Measurements from ENCODE around the gene SLC22A14. TPM values are rescaled to one million over a fixed set of nuclear protein-coding genes. Genes with fewer than 3 reads are reported as not detected.

Gene SLC22A14
- total RNA-seq, 1 experiment from 2014 or later, result not detected

DNA sequence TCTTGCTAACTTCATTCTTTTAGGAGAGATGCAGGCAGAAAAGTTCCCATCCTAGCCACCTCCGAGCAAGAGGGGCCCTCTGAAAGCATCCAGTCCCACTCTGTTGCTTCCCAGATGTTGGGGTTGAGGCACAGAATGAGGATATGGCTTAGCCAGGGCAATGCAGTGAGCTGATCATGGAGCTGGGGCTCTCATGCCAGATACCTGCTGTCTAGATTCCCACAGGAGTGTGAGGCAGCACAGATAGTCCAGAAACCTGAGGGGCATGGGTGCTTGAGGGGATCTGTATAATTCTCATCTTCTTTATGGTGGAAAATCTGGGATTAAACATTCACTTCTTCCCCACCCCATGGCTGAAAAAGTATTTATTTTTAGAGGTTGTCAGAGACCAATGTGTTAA lies 15.3 kb upstream of the SLC22A14 start:
- Mint-ChIP-seq H3K4me3 (no peak overlapping the region), H3K9me3 (no peaks in the 10 kb centered on the region), H3K27me3 (ENCODE audit: low read depth) (no peaks in the 10 kb centered on the region), H3K36me3 (ENCODE audit: insufficient read depth in 1 of 3, low read depth in 3 of 3) (no peaks in the 10 kb centered on the region), H3K27ac (no peak overlapping the region), H3K4me1 (peaks cover 20 to 27% of the 10 kb centered on the region in 2 experiments)
- no peak overlapping the region for H2AFZ ChIP-seq (ENCODE audit: low read length)
- H2BK12ac ChIP-seq (ENCODE audit: insufficient read length, low read depth, low read length), result no peak overlapping the region
- no peak overlapping the region for H4K5ac ChIP-seq (ENCODE audit: insufficient read length, low read depth, low read length)
- no peak overlapping the region for H3K23ac ChIP-seq (ENCODE audit: insufficient read length, low read depth, low read length)
- no peaks in the 10 kb centered on the region for H3K27me3 ChIP-seq (ENCODE audit: insufficient read depth, low read length)
- DNase-seq, result no peak
- no peak overlapping the region for H3K14ac ChIP-seq (ENCODE audit: insufficient read depth, low read length)
- H4K20me1 ChIP-seq (ENCODE audit: control insufficient read depth, insufficient read depth, insufficient read length), result peaks cover 3% of the 10 kb centered on the region
- no peak overlapping the region for H2AK5ac ChIP-seq (ENCODE audit: insufficient read length, low read length)
- no peak overlapping the region for H3K56ac ChIP-seq (ENCODE audit: insufficient read length, low read depth, low read length)
- no CpG with 5 or more reads among the region's 1 CpG for WGBS (ENCODE audit: extremely low coverage, insufficient read length, low lambda C conversion rate)
- H2BK20ac ChIP-seq (ENCODE audit: low read depth, low read length, poor library complexity, severe bottlenecking), result no peak overlapping the region
- no peak overlapping the region for H3K9ac ChIP-seq (ENCODE audit: extremely low read depth, insufficient read length, low read length)
- H2BK5ac ChIP-seq (ENCODE audit: insufficient read length, low read length), result no peak overlapping the region
- TF ChIP-seq, protein P1, sequence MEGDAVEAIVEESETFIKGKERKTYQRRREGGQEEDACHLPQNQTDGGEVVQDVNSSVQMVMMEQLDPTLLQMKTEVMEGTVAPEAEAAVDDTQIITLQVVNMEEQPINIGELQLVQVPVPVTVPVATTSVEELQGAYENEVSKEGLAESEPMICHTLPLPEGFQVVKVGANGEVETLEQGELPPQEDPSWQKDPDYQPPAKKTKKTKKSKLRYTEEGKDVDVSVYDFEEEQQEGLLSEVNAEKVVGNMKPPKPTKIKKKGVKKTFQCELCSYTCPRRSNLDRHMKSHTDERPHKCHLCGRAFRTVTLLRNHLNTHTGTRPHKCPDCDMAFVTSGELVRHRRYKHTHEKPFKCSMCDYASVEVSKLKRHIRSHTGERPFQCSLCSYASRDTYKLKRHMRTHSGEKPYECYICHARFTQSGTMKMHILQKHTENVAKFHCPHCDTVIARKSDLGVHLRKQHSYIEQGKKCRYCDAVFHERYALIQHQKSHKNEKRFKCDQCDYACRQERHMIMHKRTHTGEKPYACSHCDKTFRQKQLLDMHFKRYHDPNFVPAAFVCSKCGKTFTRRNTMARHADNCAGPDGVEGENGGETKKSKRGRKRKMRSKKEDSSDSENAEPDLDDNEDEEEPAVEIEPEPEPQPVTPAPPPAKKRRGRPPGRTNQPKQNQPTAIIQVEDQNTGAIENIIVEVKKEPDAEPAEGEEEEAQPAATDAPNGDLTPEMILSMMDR (conservative IDR thresholded peaks at IDR 0.05), result no peak
- H3K27ac ChIP-seq (ENCODE audit: insufficient read length, low read depth, low read length), result no peak overlapping the region
- H4K8ac ChIP-seq (replicated peaks; ENCODE audit: insufficient read length, low read depth, low read length), result no peak overlapping the region
- H3K4me2 ChIP-seq (ENCODE audit: insufficient read depth, insufficient read length, low read length), result no peak overlapping the region
- H3K23me2 ChIP-seq (ENCODE audit: insufficient read length, low read depth, low read length, poor library complexity, severe bottlenecking), result no peaks in the 10 kb centered on the region
- H4K91ac ChIP-seq (ENCODE audit: insufficient read length, low read depth, low read length), result no peak overlapping the region
- H3K79me1 ChIP-seq (ENCODE audit: insufficient read depth, low read depth, low read length, poor library complexity, severe bottlenecking), result no peaks in the 10 kb centered on the region
- H3K4me1 ChIP-seq (ENCODE audit: insufficient read depth, low read length), result no peaks in the 10 kb centered on the region; the same call in none of the 2 replicates
- H2BK120ac ChIP-seq (ENCODE audit: low read depth, low read length, poor library complexity, severe bottlenecking), result no peak overlapping the region
- H2BK15ac ChIP-seq (ENCODE audit: low read depth, low read length), result no peak overlapping the region
- H3K9me3 ChIP-seq (ENCODE audit: control insufficient read depth, low read depth, low read length), result no peaks in the 10 kb centered on the region
- H3K18ac ChIP-seq (ENCODE audit: insufficient read length, low read depth, low read length), result no peak overlapping the region
- H3T11ph ChIP-seq (ENCODE audit: low read length), result no peak overlapping the region
- H3K79me2 ChIP-seq (ENCODE audit: insufficient read depth, low read length), result no peaks in the 10 kb centered on the region
- H3K4ac ChIP-seq (ENCODE audit: low read depth, low read length), result no peak overlapping the region

Measured in H9 (cell line).